Measurements from ENCODE around the gene NPIPB12.
"Not testable (repeated sequence)": the region's sequence is repeated elsewhere in the genome, so short reads cannot be mapped to it uniquely, and the experiment has no call there.

The NPIPB12 gene

GRCh38 chr16:29506308-29506707 is at the start of gene NPIPB12:
NPIPB12 (minus strand) TSS chr16:29506408.
- not testable (repeated sequence) for H3K4me3 ChIP-seq (ENCODE audit: severe bottlenecking); H3K9me3 ChIP-seq (ENCODE audit: severe bottlenecking); H3K27me3 ChIP-seq (ENCODE audit: insufficient read depth, poor library complexity, severe bottlenecking); DNase-seq (ENCODE audit: low spot score); H3K4me1 ChIP-seq (ENCODE audit: insufficient read depth, poor library complexity, severe bottlenecking); ATAC-seq (ENCODE audit: low read depth); H3K36me3 ChIP-seq (ENCODE audit: low read depth)
- H3K27ac ChIP-seq (ENCODE audit: poor library complexity, severe bottlenecking): peak within 1 kb of the TSS; percentile 17

- H3K27ac ChIP-seq (ENCODE audit: poor library complexity, severe bottlenecking); H3K4me1 ChIP-seq (ENCODE audit: insufficient read depth, poor library complexity, severe bottlenecking); ATAC-seq (ENCODE audit: low read depth); DNase-seq (ENCODE audit: low spot score); H3K36me3 ChIP-seq (ENCODE audit: low read depth); H3K9me3 ChIP-seq (ENCODE audit: severe bottlenecking); H3K4me3 ChIP-seq (ENCODE audit: severe bottlenecking); H3K27me3 ChIP-seq (ENCODE audit: insufficient read depth, poor library complexity, severe bottlenecking): not testable (repeated sequence)
Observed at GRCh38 chr16:29521520-29521919, 15.3 kb upstream of the NPIPB12 start.

- peak; percentile 19 for DNase-seq (ENCODE audit: low spot score)
- H3K27me3 ChIP-seq (ENCODE audit: insufficient read depth, poor library complexity, severe bottlenecking); H3K4me3 ChIP-seq (ENCODE audit: severe bottlenecking); H3K4me1 ChIP-seq (ENCODE audit: insufficient read depth, poor library complexity, severe bottlenecking); ATAC-seq (ENCODE audit: low read depth); H3K27ac ChIP-seq (ENCODE audit: poor library complexity, severe bottlenecking); H3K9me3 ChIP-seq (ENCODE audit: severe bottlenecking); H3K36me3 ChIP-seq (ENCODE audit: low read depth): not testable (repeated sequence)
Observed at GRCh38 chr16:29482276-29482675, 23.9 kb downstream of the NPIPB12 start.

GRCh38 chr16:29472065-29472464 is 34.1 kb downstream of the NPIPB12 start:
- not testable (repeated sequence) for H3K4me3 ChIP-seq (ENCODE audit: severe bottlenecking); H3K9me3 ChIP-seq (ENCODE audit: severe bottlenecking); H3K36me3 ChIP-seq (ENCODE audit: low read depth); ATAC-seq (ENCODE audit: low read depth); H3K27ac ChIP-seq (ENCODE audit: poor library complexity, severe bottlenecking); H3K4me1 ChIP-seq (ENCODE audit: insufficient read depth, poor library complexity, severe bottlenecking); H3K27me3 ChIP-seq (ENCODE audit: insufficient read depth, poor library complexity, severe bottlenecking); DNase-seq (ENCODE audit: low spot score)

- H3K4me1 ChIP-seq (ENCODE audit: insufficient read depth, poor library complexity, severe bottlenecking); H3K36me3 ChIP-seq (ENCODE audit: low read depth); H3K27ac ChIP-seq (ENCODE audit: poor library complexity, severe bottlenecking); H3K4me3 ChIP-seq (ENCODE audit: severe bottlenecking); H3K9me3 ChIP-seq (ENCODE audit: severe bottlenecking); H3K27me3 ChIP-seq (ENCODE audit: insufficient read depth, poor library complexity, severe bottlenecking): not testable (repeated sequence)
- DNase-seq (ENCODE audit: low spot score): peak; percentile 81
- ATAC-seq (ENCODE audit: low read depth): peak; percentile 85
Observed at GRCh38 chr16:29469660-29470059, 36.5 kb downstream of the NPIPB12 start.

- H3K27me3 ChIP-seq (ENCODE audit: insufficient read depth, poor library complexity, severe bottlenecking); H3K4me1 ChIP-seq (ENCODE audit: insufficient read depth, poor library complexity, severe bottlenecking); H3K9me3 ChIP-seq (ENCODE audit: severe bottlenecking); H3K4me3 ChIP-seq (ENCODE audit: severe bottlenecking); H3K36me3 ChIP-seq (ENCODE audit: low read depth); DNase-seq (ENCODE audit: low spot score); H3K27ac ChIP-seq (ENCODE audit: poor library complexity, severe bottlenecking): not testable (repeated sequence)
- ATAC-seq (ENCODE audit: low read depth): peak; percentile 69
Observed at GRCh38 chr16:29467654-29468366, 38.4 kb downstream of the NPIPB12 start.

GRCh38 chr16:29466904-29467303 is 39.3 kb downstream of the NPIPB12 start:
- not testable (repeated sequence) for H3K4me1 ChIP-seq (ENCODE audit: insufficient read depth, poor library complexity, severe bottlenecking); DNase-seq (ENCODE audit: low spot score); H3K4me3 ChIP-seq (ENCODE audit: severe bottlenecking); H3K36me3 ChIP-seq (ENCODE audit: low read depth); H3K9me3 ChIP-seq (ENCODE audit: severe bottlenecking); H3K27ac ChIP-seq (ENCODE audit: poor library complexity, severe bottlenecking); H3K27me3 ChIP-seq (ENCODE audit: insufficient read depth, poor library complexity, severe bottlenecking)
- ATAC-seq (ENCODE audit: low read depth): peak; percentile 1; the same call in 2 of the 3 replicates

- not testable (repeated sequence) for H3K27me3 ChIP-seq (ENCODE audit: insufficient read depth, poor library complexity, severe bottlenecking); DNase-seq (ENCODE audit: low spot score); H3K36me3 ChIP-seq (ENCODE audit: low read depth); H3K27ac ChIP-seq (ENCODE audit: poor library complexity, severe bottlenecking); H3K4me3 ChIP-seq (ENCODE audit: severe bottlenecking); H3K4me1 ChIP-seq (ENCODE audit: insufficient read depth, poor library complexity, severe bottlenecking); H3K9me3 ChIP-seq (ENCODE audit: severe bottlenecking)
- ATAC-seq (ENCODE audit: low read depth): peak; percentile 17; the same call in 2 of the 3 replicates
Observed at GRCh38 chr16:29465985-29466824, 40.0 kb downstream of the NPIPB12 start.

- peak; percentile 9 for ATAC-seq (ENCODE audit: low read depth)
- H3K4me1 ChIP-seq (ENCODE audit: insufficient read depth, poor library complexity, severe bottlenecking); H3K36me3 ChIP-seq (ENCODE audit: low read depth); H3K27me3 ChIP-seq (ENCODE audit: insufficient read depth, poor library complexity, severe bottlenecking); H3K27ac ChIP-seq (ENCODE audit: poor library complexity, severe bottlenecking); H3K4me3 ChIP-seq (ENCODE audit: severe bottlenecking); DNase-seq (ENCODE audit: low spot score); H3K9me3 ChIP-seq (ENCODE audit: severe bottlenecking): not testable (repeated sequence)
Observed at GRCh38 chr16:29460647-29461030, 45.6 kb downstream of the NPIPB12 start.

GRCh38 chr16:29459706-29460646 is 46.2 kb downstream of the NPIPB12 start, which contains the start of gene SULT1A4:
SULT1A4 (plus strand) TSS chr16:29459913; CDS start chr16:29461386, 1,473 bp downstream.
- H3K4me1 ChIP-seq (ENCODE audit: insufficient read depth, poor library complexity, severe bottlenecking); DNase-seq (ENCODE audit: low spot score); H3K4me3 ChIP-seq (ENCODE audit: severe bottlenecking); H3K36me3 ChIP-seq (ENCODE audit: low read depth); H3K27ac ChIP-seq (ENCODE audit: poor library complexity, severe bottlenecking); H3K9me3 ChIP-seq (ENCODE audit: severe bottlenecking); H3K27me3 ChIP-seq (ENCODE audit: insufficient read depth, poor library complexity, severe bottlenecking): not testable (repeated sequence)
- peak; percentile 73 for ATAC-seq (ENCODE audit: low read depth)

- H3K27ac ChIP-seq (ENCODE audit: poor library complexity, severe bottlenecking); ATAC-seq (ENCODE audit: low read depth); H3K4me1 ChIP-seq (ENCODE audit: insufficient read depth, poor library complexity, severe bottlenecking); H3K4me3 ChIP-seq (ENCODE audit: severe bottlenecking); H3K9me3 ChIP-seq (ENCODE audit: severe bottlenecking); H3K27me3 ChIP-seq (ENCODE audit: insufficient read depth, poor library complexity, severe bottlenecking); H3K36me3 ChIP-seq (ENCODE audit: low read depth): not testable (repeated sequence)
- peak; percentile 30 for DNase-seq (ENCODE audit: low spot score)
Observed at GRCh38 chr16:29457660-29458059, 48.5 kb downstream of the NPIPB12 start.
